ENCODE data around the gene AARS2. TPM values are rescaled to one million over a fixed set of nuclear protein-coding genes. Genes with fewer than 3 reads are reported as not detected.

The AARS2 gene
- total RNA-seq, 1 experiment from 2014 or later, result 9.5 TPM

Other genes starting within 250 kb of the AARS2 start
- 136 and 145 TPM in 2 replicates for gene MRPL14, start 185.9 kb downstream of the AARS2 start, total RNA-seq (2014; rRNA removed; shearing (Covaris generic))
- 15.8 and 28.6 TPM in 2 replicates for gene TMEM63B, start 185.8 kb downstream of the AARS2 start, total RNA-seq (2014; rRNA removed; shearing (Covaris generic))
- gene CAPN11, start 154.5 kb downstream of the AARS2 start, total RNA-seq (2014; rRNA removed; shearing (Covaris generic)), result not detected in 2 replicates
- gene MYMX, start 96.4 kb downstream of the AARS2 start, total RNA-seq (2014; rRNA removed; shearing (Covaris generic)), result not detected in 2 replicates
- gene SLC29A1, start 89.8 kb downstream of the AARS2 start, total RNA-seq (2014; rRNA removed; shearing (Covaris generic)), result 17.3 and 33.8 TPM in 2 replicates
- 2,045 and 2,316 TPM in 2 replicates for gene HSP90AB1, start 66.2 kb downstream of the AARS2 start, total RNA-seq (2014; rRNA removed; shearing (Covaris generic))
- gene SLC35B2, start 55.8 kb downstream of the AARS2 start, total RNA-seq (2014; rRNA removed; shearing (Covaris generic)), result 177 and 195 TPM in 2 replicates
- gene NFKBIE, start 47.8 kb downstream of the AARS2 start, total RNA-seq (2014; rRNA removed; shearing (Covaris generic)), result 11.2 and 12.4 TPM in 2 replicates
- 0.37 TPM in 1 of 2 replicates, not detected in the other for gene TMEM151B, start 42.9 kb downstream of the AARS2 start, total RNA-seq (2014; rRNA removed; shearing (Covaris generic))
- not detected in 2 replicates for gene SPATS1, start 29.3 kb upstream of the AARS2 start, total RNA-seq (2014; rRNA removed; shearing (Covaris generic))
- 29.0 and 34.7 TPM in 2 replicates for gene CDC5L, start 74.4 kb upstream of the AARS2 start, total RNA-seq (2014; rRNA removed; shearing (Covaris generic))